Measurements from ENCODE around the gene ADGRG2. TPM values are rescaled to one million over a fixed set of nuclear protein-coding genes. Genes with fewer than 3 reads are reported as not detected.

ADGRG2 gene
- total and polyA plus RNA-seq, 9 of the 15 experiments (the other 6 are each of a cell fraction or from before 2014, with no cell fraction given): 0.03 TPM; not detected in 8

DNA sequence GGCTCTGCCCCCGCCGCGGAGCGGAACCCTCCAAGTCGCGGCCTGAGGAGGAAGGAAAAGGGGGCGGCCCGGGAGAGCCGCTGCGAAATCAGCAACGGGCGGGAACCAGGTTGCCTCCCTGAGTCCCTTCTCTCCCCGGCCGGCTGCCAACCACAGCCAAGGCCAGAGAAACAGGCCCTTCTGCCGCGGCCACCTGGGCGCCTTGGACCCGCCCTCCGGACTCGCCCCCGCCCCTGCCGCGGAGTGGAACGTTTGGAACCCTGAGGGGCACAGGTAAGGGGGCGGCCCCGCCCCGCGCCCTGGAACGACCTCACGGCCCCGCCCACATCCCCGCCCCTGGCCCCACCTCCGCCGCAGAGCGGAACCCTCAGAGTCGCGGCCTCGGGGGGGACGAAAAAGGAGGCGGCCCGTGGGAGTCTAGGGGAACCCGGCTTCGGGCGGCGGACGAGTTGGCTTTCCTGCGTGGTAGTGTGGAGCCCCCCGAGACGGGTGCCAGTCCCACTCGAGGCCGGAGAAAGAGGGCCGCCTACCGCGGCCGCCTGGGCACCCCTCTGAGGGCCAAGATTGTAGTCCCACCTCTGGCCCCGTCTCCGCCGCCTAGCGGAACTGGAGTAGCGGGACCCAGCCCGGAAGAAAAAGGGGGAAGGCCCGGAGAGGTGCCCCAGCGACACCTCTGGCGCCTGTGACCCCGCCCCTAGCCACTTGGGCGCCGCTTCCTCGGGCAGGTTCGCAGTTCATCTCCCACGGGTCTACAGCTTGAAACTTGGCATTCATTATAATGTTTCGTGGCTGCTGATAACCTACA is 137.7 kb downstream of the ADGRG2 start (continued):
- TF ChIP-seq, protein P1, sequence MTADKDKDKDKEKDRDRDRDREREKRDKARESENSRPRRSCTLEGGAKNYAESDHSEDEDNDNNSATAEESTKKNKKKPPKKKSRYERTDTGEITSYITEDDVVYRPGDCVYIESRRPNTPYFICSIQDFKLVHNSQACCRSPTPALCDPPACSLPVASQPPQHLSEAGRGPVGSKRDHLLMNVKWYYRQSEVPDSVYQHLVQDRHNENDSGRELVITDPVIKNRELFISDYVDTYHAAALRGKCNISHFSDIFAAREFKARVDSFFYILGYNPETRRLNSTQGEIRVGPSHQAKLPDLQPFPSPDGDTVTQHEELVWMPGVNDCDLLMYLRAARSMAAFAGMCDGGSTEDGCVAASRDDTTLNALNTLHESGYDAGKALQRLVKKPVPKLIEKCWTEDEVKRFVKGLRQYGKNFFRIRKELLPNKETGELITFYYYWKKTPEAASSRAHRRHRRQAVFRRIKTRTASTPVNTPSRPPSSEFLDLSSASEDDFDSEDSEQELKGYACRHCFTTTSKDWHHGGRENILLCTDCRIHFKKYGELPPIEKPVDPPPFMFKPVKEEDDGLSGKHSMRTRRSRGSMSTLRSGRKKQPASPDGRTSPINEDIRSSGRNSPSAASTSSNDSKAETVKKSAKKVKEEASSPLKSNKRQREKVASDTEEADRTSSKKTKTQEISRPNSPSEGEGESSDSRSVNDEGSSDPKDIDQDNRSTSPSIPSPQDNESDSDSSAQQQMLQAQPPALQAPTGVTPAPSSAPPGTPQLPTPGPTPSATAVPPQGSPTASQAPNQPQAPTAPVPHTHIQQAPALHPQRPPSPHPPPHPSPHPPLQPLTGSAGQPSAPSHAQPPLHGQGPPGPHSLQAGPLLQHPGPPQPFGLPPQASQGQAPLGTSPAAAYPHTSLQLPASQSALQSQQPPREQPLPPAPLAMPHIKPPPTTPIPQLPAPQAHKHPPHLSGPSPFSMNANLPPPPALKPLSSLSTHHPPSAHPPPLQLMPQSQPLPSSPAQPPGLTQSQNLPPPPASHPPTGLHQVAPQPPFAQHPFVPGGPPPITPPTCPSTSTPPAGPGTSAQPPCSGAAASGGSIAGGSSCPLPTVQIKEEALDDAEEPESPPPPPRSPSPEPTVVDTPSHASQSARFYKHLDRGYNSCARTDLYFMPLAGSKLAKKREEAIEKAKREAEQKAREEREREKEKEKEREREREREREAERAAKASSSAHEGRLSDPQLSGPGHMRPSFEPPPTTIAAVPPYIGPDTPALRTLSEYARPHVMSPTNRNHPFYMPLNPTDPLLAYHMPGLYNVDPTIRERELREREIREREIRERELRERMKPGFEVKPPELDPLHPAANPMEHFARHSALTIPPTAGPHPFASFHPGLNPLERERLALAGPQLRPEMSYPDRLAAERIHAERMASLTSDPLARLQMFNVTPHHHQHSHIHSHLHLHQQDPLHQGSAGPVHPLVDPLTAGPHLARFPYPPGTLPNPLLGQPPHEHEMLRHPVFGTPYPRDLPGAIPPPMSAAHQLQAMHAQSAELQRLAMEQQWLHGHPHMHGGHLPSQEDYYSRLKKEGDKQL (CRISPR knock-in tag; IDR thresholded peaks at IDR 0.05; ENCODE audit: borderline replicate concordance): no peak
- TF ChIP-seq, protein P2, sequence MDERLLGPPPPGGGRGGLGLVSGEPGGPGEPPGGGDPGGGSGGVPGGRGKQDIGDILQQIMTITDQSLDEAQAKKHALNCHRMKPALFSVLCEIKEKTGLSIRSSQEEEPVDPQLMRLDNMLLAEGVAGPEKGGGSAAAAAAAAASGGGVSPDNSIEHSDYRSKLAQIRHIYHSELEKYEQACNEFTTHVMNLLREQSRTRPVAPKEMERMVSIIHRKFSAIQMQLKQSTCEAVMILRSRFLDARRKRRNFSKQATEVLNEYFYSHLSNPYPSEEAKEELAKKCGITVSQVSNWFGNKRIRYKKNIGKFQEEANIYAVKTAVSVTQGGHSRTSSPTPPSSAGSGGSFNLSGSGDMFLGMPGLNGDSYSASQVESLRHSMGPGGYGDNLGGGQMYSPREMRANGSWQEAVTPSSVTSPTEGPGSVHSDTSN (CRISPR knock-in tag; IDR thresholded peaks at IDR 0.05; ENCODE audit: low read depth): no peak
- TF ChIP-seq, protein P2 (tag; conservative IDR thresholded peaks at IDR 0.05; ENCODE audit: low read depth): no peak
- TF ChIP-seq BRD9 (IDR thresholded peaks at IDR 0.05; ENCODE audit: low read depth, partially characterized antibody): no peak
- TF ChIP-seq MECOM (CRISPR knock-in tag; IDR thresholded peaks at IDR 0.05): no peak
- no peak for TF ChIP-seq HLTF (IDR thresholded peaks at IDR 0.05)
- TF ChIP-seq SREBF2 (CRISPR knock-in tag; IDR thresholded peaks at IDR 0.05): no peak
- TF ChIP-seq CBX1 (IDR thresholded peaks at IDR 0.05; ENCODE audit: low read depth): no peak
- no peak for TF ChIP-seq CAMTA2 (CRISPR knock-in tag; conservative IDR thresholded peaks at IDR 0.05)
- no peak for TF ChIP-seq BMI1 (IDR thresholded peaks at IDR 0.05; ENCODE audit: low read length)
- TF ChIP-seq HSF4 (CRISPR knock-in tag; IDR thresholded peaks at IDR 0.05; ENCODE audit: borderline replicate concordance): no peak
- no peak for TF ChIP-seq CREB1 (IDR thresholded peaks at IDR 0.05)
- TF ChIP-seq CREB1 (CRISPR knock-in tag; IDR thresholded peaks at IDR 0.05): no peak
- TF ChIP-seq HDAC1 (IDR thresholded peaks at IDR 0.05): no peak
- peak; percentile 65 for TF ChIP-seq POLR2B (IDR thresholded peaks at IDR 0.05; ENCODE audit: low read depth, partially characterized antibody)
- peak; percentile 52; the same call in 1 of the 2 replicates for TF ChIP-seq KLF13 (tag; IDR thresholded peaks at IDR 0.05; ENCODE audit: borderline replicate concordance, low read depth)
- no peak for TF ChIP-seq MTA1 (IDR thresholded peaks at IDR 0.05; ENCODE audit: borderline replicate concordance)
- TF ChIP-seq, protein P3, sequence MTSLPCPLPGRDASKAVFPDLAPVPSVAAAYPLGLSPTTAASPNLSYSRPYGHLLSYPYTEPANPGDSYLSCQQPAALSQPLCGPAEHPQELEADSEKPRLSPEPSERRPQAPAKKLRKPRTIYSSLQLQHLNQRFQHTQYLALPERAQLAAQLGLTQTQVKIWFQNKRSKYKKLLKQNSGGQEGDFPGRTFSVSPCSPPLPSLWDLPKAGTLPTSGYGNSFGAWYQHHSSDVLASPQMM (CRISPR knock-in tag; IDR thresholded peaks at IDR 0.05): no peak
- no peak for TF ChIP-seq MCM7 (IDR thresholded peaks at IDR 0.05)
- TF ChIP-seq, protein P4, sequence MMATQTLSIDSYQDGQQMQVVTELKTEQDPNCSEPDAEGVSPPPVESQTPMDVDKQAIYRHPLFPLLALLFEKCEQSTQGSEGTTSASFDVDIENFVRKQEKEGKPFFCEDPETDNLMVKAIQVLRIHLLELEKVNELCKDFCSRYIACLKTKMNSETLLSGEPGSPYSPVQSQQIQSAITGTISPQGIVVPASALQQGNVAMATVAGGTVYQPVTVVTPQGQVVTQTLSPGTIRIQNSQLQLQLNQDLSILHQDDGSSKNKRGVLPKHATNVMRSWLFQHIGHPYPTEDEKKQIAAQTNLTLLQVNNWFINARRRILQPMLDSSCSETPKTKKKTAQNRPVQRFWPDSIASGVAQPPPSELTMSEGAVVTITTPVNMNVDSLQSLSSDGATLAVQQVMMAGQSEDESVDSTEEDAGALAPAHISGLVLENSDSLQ (IDR thresholded peaks at IDR 0.05): no peak

Data from K562 (cell line).